Natural killer cell treated with Interleukin-12 subunit alpha and Interleukin-12 subunit beta and Interleukin-15 and Interleukin-18, amount 100 ng/mL, for 72 hours (primary cell): ENCODE results near the gene PRRT4. TPM values are rescaled to one million over a fixed set of nuclear protein-coding genes. Genes with fewer than 3 reads are reported as not detected.

Source experiments
- ATAC-seq, 2 donors: fragments of 150-1000 bp; cut with Tn5 transposase in 1 of 2; sonication (Bioruptor Pico), chemical (Tn5 transposase) in 1 of 2; 2 replicates each; pipeline ENCODE4 v1.10.0; 2021
- DNase-seq: peaks from one replicate; pipeline ENCODE4 v3.0.0; 2022; ENCODE audit warnings: low spot score
- H3K27ac Mint-ChIP-seq, 2 donors: 1 replicate in 1 of 2; 2 replicates in 1 of 2; pipeline ENCODE4 v1.8.0; 2022; ENCODE audit warnings: mixed read lengths in 2 of 2, mild to moderate bottlenecking in 1 of 2, moderate library complexity in 1 of 2
- H3K27me3 Mint-ChIP-seq, 2 donors: 1 replicate in 1 of 2; 2 replicates in 1 of 2; pipeline ENCODE4 v1.8.0; 2022; ENCODE audit warnings: mixed read lengths in 2 of 2
- H3K36me3 Mint-ChIP-seq: one replicate; pipeline ENCODE4 v1.8.0; 2022; ENCODE audit warnings: mixed read lengths
- H3K4me1 Mint-ChIP-seq, 2 donors: 1 replicate in 1 of 2; 2 replicates in 1 of 2; pipeline ENCODE4 v1.8.0; 2022; ENCODE audit warnings: low read depth in 2 of 2, mixed read lengths in 2 of 2, mild to moderate bottlenecking in 1 of 2
- H3K4me3 Mint-ChIP-seq: one replicate; pipeline ENCODE4 v1.8.0; 2022; ENCODE audit warnings: mixed read lengths
- H3K9me3 Mint-ChIP-seq: 2 replicates; pipeline ENCODE4 v1.8.0; 2022; ENCODE audit warnings: mixed read lengths
- total RNA-seq, 2 donors: library from RNA; stranded (reverse); gene quantifications; one replicate each; pipeline ENCODE4 v1.2.3, GENCODE V29; 2022

Gene PRRT4
- total RNA-seq, 2 donors from 2014 or later, result not detected

DNA sequence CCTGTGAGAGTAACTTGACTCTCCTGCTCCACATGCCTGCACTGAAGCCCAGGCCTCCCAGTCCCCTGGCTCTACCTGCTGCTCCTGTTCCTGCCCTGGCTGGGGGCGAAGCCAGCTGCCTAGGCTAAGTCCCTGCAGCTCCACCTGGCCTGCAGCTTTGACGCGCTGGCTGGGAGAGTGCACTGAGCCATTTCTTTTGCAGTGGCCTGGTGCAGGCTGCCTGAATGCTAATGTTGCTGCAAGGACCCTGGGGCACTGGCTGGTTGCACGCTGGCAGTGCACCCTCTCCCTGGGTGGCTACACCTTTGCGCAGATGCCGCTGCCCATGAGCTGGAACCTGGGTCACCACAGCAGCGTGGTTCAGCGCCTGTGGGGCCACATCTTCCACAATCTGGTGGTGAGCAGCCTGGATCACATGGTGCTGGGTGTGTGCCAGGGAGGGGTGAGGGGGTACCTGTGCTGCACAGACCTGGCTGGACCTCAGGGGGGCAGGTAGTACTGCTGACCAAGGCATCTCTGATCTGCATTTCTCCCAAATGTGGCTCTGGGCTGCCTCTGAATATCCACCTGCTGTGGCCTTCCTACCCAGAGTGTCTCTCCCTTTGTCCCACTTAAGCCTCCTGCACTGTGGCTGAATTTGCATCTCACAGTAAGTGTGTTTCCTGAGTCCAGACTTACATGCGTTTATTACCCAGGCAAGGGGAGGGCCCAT is 28.3 kb upstream of the PRRT4 start:
- no peaks in the 10 kb centered on the region for H3K9me3 Mint-ChIP-seq
- no peak overlapping the region for H3K4me3 Mint-ChIP-seq

DNA sequence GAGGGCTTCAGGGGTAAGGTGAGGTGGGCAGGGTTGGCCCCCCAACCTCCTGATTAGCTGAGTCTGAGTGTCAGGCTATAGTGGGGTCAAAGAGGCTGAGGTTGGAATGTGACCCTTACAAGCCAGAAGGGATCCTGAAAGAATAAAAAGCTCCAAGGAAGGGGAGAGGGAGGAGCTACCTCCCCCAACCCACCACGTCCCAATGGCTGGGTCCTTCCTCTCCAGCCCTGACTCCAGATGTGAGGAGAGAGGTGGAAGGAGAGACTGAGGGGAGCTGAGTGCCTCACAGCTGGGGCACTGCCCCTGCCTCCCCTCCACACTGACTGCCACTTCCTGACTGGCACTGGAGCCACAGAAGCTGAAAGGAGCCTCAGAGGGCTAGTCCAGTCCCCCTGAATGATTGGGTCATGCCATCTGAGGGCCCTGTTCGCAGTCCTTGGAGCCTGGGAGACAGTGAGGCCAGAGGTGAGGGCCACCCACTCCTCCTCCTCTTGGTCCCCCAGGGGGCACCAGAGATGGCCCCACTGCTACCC is 27.7 kb upstream of the PRRT4 start:
- Mint-ChIP-seq H3K36me3 (no peaks in the 10 kb centered on the region), H3K9me3 (no peaks in the 10 kb centered on the region), H3K4me3 (no peak overlapping the region), H3K27me3 (no peaks in the 10 kb centered on the region), H3K4me1 (peaks cover 5 to 7% of the 10 kb centered on the region in 2 donors), H3K27ac (no peak overlapping the region)
- DNase-seq (no peak), ATAC-seq (no peak)

More for the DNA sequence above, 28.3 kb upstream of the PRRT4 start:
- DNase-seq, result no peak
- Mint-ChIP-seq H3K27me3 (no peaks in the 10 kb centered on the region), H3K4me1 (peaks cover 5 to 7% of the 10 kb centered on the region in 2 donors), H3K27ac (no peak overlapping the region), H3K36me3 (no peaks in the 10 kb centered on the region)
- ATAC-seq, result no peak

DNA sequence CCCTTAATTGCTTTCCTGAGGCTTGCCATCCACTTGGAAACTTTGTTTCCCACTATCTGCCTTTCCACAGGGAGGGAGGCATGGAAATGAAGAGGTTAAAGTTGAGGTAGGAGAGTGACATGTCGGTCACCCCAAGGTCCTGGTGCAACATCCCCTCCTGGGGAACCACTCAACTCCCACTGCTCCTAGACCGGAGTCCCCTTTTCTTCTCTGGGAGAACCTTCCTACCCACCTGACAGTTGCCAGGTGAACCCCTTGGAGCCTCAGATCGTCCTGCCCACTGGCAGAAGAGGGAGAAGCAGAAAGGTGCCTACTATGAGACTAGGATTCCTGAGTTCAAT is 26.6 kb upstream of the PRRT4 start:
- no peak for ATAC-seq
- no peaks in the 10 kb centered on the region for H3K36me3 Mint-ChIP-seq
- H3K4me3 Mint-ChIP-seq, result no peak overlapping the region
- no peaks in the 10 kb centered on the region for H3K27me3 Mint-ChIP-seq
- peaks cover 5 to 7% of the 10 kb centered on the region in 2 donors for H3K4me1 Mint-ChIP-seq
- H3K27ac Mint-ChIP-seq, result no peak overlapping the region
- DNase-seq, result no peak
- H3K9me3 Mint-ChIP-seq, result no peaks in the 10 kb centered on the region

GRCh38 chr7:128387216-128388144 is 26.0 kb upstream of the PRRT4 start:
- Mint-ChIP-seq H3K9me3 (no peaks in the 10 kb centered on the region), H3K4me1 (peaks cover 5 to 7% of the 10 kb centered on the region in 2 donors), H3K27ac (no peak overlapping the region), H3K4me3 (no peak overlapping the region), H3K27me3 (no peaks in the 10 kb centered on the region), H3K36me3 (no peaks in the 10 kb centered on the region)
- ATAC-seq (peak; percentile 72 to 73), DNase-seq (peak; percentile 74)

GRCh38 chr7:128385988-128386925 is 24.8 kb upstream of the PRRT4 start:
- DNase-seq, result no peak
- H3K4me1 Mint-ChIP-seq, result peaks cover 5 to 7% of the 10 kb centered on the region in 2 donors
- no peak for ATAC-seq
- no peak overlapping the region for H3K4me3 Mint-ChIP-seq
- no peaks in the 10 kb centered on the region for H3K27me3 Mint-ChIP-seq
- no peaks in the 10 kb centered on the region for H3K36me3 Mint-ChIP-seq
- no peaks in the 10 kb centered on the region for H3K9me3 Mint-ChIP-seq
- no peak overlapping the region for H3K27ac Mint-ChIP-seq

GRCh38 chr7:128384726-128385125 is 23.2 kb upstream of the PRRT4 start:
- ATAC-seq, result no peak
- no peaks in the 10 kb centered on the region for H3K27me3 Mint-ChIP-seq
- no peaks in the 10 kb centered on the region for H3K9me3 Mint-ChIP-seq
- H3K4me1 Mint-ChIP-seq, result peaks cover 5 to 7% of the 10 kb centered on the region in 2 donors
- no peaks in the 10 kb centered on the region for H3K36me3 Mint-ChIP-seq
- H3K4me3 Mint-ChIP-seq, result no peak overlapping the region
- DNase-seq, result no peak
- no peak overlapping the region for H3K27ac Mint-ChIP-seq

DNA sequence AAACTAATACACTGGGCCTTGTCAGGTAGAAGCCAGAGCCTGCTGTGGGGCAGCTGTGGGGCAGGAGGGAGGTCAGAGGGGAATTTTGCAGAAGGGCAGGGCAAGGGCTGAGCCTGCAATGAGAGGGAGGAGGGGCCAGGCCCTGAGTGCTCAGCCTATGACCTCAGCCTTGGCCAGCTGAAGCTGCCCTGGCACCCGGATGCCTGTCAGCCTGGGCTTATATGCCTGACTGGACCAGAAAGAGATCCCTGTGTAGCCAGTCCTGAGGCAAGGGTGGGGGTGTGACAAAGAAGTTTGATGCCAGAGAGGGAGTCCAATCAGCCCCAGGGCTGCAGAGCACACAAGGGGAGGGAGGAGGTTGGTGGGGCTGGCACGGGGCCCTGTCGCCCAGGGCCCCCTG is 22.3 kb upstream of the PRRT4 start:
- Mint-ChIP-seq H3K4me1 (peaks cover 5 to 7% of the 10 kb centered on the region in 2 donors), H3K4me3 (no peak overlapping the region), H3K9me3 (no peaks in the 10 kb centered on the region), H3K27me3 (no peaks in the 10 kb centered on the region), H3K27ac (no peak overlapping the region), H3K36me3 (no peaks in the 10 kb centered on the region)
- no peak for DNase-seq
- no peak for ATAC-seq

GRCh38 chr7:128381161-128381821 is 19.8 kb upstream of the PRRT4 start:
- no peak overlapping the region for H3K4me3 Mint-ChIP-seq
- H3K4me1 Mint-ChIP-seq, result peaks cover 0 to 5% of the 10 kb centered on the region in 2 donors
- H3K36me3 Mint-ChIP-seq, result no peaks in the 10 kb centered on the region
- H3K9me3 Mint-ChIP-seq, result no peaks in the 10 kb centered on the region
- ATAC-seq (peak in 1 of 2 donors; percentile 39), DNase-seq (no peak)
- H3K27ac Mint-ChIP-seq, result no peak overlapping the region
- peaks cover 0 to 6% of the 10 kb centered on the region in 2 donors for H3K27me3 Mint-ChIP-seq

DNA sequence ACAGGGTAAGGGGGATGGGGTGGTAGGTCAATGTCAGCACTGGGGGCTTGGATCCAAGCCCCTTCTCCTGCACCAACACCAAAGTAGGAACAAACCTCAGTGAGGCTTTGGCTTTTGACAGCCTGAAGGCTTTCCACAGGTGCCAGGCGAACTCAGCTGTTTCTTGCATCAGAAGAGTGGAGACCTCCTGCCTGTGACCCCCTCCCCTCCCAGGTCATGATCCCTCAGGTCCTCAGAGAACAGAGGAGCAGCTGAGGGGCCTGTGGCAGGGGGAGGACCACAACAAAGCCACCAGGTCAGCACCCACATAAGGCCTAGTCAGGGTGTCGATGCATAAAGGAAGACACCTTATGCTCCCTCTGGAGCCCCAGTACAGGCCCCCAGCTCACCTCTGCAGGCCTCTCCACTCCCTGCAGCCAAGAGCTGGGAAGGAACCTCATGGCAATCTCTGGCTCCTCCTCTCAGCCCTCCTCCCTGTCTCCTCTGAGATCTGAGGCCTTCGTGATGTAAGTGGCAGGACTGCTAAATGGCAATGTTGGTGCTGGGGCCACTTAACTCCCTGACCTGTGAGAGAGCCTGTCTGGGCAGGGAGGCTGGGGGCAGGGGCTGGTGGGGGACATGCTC is 19.1 kb upstream of the PRRT4 start:
- ATAC-seq, result no peak
- Mint-ChIP-seq H3K27ac (no peak overlapping the region), H3K36me3 (no peaks in the 10 kb centered on the region), H3K4me1 (peaks cover 0 to 3% of the 10 kb centered on the region in 2 donors), H3K4me3 (no peak overlapping the region), H3K9me3 (no peaks in the 10 kb centered on the region), H3K27me3 (peaks cover 0 to 6% of the 10 kb centered on the region in 2 donors)
- DNase-seq, result no peak

DNA sequence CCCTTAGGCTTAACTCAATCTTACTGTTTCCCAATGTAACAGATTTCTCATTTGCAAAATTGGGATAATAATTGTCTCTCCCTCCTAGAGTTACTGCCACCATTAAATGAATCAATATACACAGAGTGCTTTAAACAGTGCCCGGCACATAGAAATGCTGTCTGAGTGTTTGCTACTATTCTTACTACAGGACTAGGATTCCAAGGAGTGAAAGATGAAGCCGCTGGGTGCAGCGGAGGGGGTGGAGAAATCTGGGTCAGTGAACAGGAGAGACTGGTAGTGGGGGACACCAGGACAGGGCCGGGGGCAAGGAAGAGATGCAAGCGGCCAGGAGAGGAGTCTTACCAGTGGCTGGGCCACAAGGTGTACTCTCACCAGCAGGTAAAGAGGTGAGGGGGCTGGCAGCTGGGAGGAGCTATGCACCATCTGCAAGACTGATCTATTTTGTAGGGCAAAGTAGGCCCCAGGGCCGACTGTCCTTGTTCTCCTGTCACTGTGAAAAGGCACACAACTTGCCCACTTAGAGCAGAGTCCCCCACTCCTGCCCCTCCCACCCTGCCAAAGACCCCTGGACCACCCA is 18.5 kb upstream of the PRRT4 start:
- Mint-ChIP-seq H3K36me3 (no peaks in the 10 kb centered on the region), H3K27ac (no peak overlapping the region), H3K4me1 (no peaks in the 10 kb centered on the region), H3K4me3 (no peak overlapping the region), H3K9me3 (no peaks in the 10 kb centered on the region), H3K27me3 (peaks cover 0 to 6% of the 10 kb centered on the region in 2 donors)
- no peak for ATAC-seq
- no peak for DNase-seq

DNA sequence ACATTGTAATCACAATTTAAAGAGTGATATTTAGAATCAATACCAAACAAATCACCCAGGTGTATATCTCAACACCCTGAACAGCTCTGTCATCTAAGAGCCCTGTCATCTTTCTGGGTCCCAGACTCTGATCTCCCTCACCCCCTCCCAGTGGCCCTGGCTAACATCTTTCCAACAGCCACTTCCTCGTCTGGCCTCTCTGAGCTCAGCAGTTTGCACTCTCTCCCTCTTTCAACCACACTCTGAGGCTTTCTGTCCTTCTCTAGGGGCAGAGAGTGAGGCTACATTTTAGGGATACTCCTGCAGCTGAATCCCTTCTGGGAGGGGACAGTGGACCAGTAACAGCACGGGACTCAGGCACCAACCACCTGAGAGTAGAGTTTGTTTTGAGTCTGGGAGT is 17.1 kb upstream of the PRRT4 start:
- no peak for ATAC-seq
- Mint-ChIP-seq H3K4me1 (no peaks in the 10 kb centered on the region), H3K27me3 (peaks cover 3 to 15% of the 10 kb centered on the region in 2 donors), H3K9me3 (no peaks in the 10 kb centered on the region), H3K36me3 (no peaks in the 10 kb centered on the region), H3K27ac (no peak overlapping the region), H3K4me3 (no peak overlapping the region)
- no peak for DNase-seq

DNA sequence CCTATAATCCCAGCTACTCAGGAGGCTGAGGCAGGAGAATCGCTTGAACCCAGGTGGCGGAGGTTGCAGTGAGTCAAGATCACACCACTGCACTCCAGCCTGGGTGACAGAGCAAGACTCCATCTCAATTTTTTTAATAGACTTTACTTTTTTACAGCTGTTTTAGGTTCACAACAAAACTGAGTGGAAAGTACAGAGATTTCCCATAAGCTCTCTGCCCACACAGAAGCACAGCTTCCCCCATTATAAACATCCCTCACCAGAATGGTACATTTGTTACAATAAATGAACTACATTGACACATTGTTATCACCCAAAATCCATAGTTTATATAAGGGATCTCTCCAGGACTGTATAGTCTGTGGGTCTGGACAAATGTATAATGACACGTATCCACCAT is 14.6 kb upstream of the PRRT4 start:
- Mint-ChIP-seq H3K9me3 (no peaks in the 10 kb centered on the region), H3K27ac (no peak overlapping the region), H3K27me3 (peaks cover 8 to 26% of the 10 kb centered on the region in 2 donors), H3K36me3 (no peaks in the 10 kb centered on the region), H3K4me3 (no peak overlapping the region), H3K4me1 (no peaks in the 10 kb centered on the region)
- ATAC-seq (no peak), DNase-seq (no peak)
